Ovary (tissue), 9 donors: ENCODE results near the gene HEATR5A. TPM values are rescaled to one million over a fixed set of nuclear protein-coding genes. Genes with fewer than 3 reads are reported as not detected.

Experiments used
- DNase-seq, 5 donors: peaks; one replicate each; pipeline ENCODE4 v3.0.0-alpha.2; 2019 to 2020
- H3K27ac ChIP-seq, 2 donors: fragments of 200-600 bp; one replicate each; pipeline versions ENCODE4 v1.5.1 to v1.8.0; 2019 to 2022
- H3K27me3 ChIP-seq: fragments of 200-600 bp; one replicate; pipeline ENCODE4 v1.8.0; 2022
- H3K36me3 ChIP-seq: fragments of 200-600 bp; sonication (generic); one replicate; pipeline ENCODE4 v1.5.1; 2019
- H3K4me1 ChIP-seq: one replicate; pipeline ENCODE4 v1.8.1; 2013; ENCODE audit warnings: mild to moderate bottlenecking, moderate library complexity; ENCODE audit not compliant: insufficient read depth
- H3K4me3 ChIP-seq: fragments of 200-600 bp; sonication (generic); one replicate; pipeline ENCODE4 v1.5.1; 2017
- H3K9me3 ChIP-seq, 2 donors: fragments of 200-600 bp in 1 of 2; sonication (generic) in 1 of 2; one replicate each; pipeline versions ENCODE4 v1.5.1 to v1.8.1; 2013 to 2019; ENCODE audit warnings: mild to moderate bottlenecking in 1 of 2, moderate library complexity in 1 of 2
- EP300 ChIP-seq: sonication (generic); formaldehyde crosslinking; IDR thresholded peaks from one replicate; pipeline ENCODE4 v1.6.1; 2017; ENCODE audit warnings: antibody characterized with exemption
- POLR2A ChIP-seq: fragments of 450-650 bp; IDR thresholded peaks from one replicate; pipeline ENCODE4 v1.6.1; 2017; ENCODE audit warnings: antibody characterized with exemption, mild to moderate bottlenecking, moderate library complexity
- WGBS, 3 donors: extraction: QIAGEN DNeasy Blood & Tissue Kit in 1 of 3; methylation state at CpG; one replicate each; pipeline versions ENCODE4 v1.1.5 to v1.1.7; 2013 to 2017; 5-methylcytosine and 5-hydroxymethylcytosine counted together
- intact Hi-C, 4 donors: fragments of 100-400 bp; cut with DNase I; formaldehyde crosslinking; loops; one replicate each; pipeline versions ENCODE4 v1.11.0 to v1.15.1; 2022 to 2023
- polyA plus RNA-seq, 2 donors: library from polyadenylated mRNA; stranded (reverse); fragments of 200-250 nt in 1 of 2; fragments of 350-450 nt in 1 of 2; fragmentation: Illumina TruSeq in 1 of 2; extraction: RNeasy Lipid Tissue Mini Kit (QIAGEN cat#74804) in 1 of 2; gene quantifications; one replicate each; pipeline ENCODE4 v1.2.3, GENCODE V29; 2013 to 2014
- total RNA-seq, 7 donors: library from RNA; depleted of rRNA in 2 of 7; stranded (reverse); fragments of >200 nt in 2 of 7; fragmentation: NEBNext Ultra II Directional in 3 of 7; extraction: Animal tissue kit (Norgen Biotek cat#: 25700) in 3 of 7; gene quantifications; one replicate each; pipeline versions ENCODE4 v1.1.0 to v1.2.4, GENCODE V29; 2016 to 2023
- TF ChIP-seq, protein P1 (sequence below), 3 donors: fragments of 450-650 bp in 2 of 3; fragments of 200-600 bp in 1 of 3; IDR thresholded peaks; one replicate each; pipeline versions ENCODE4 v1.5.1 to v1.8.0; 2016 to 2022; ENCODE audit warnings: antibody characterized with exemption in 3 of 3, mild to moderate bottlenecking in 1 of 3
- donor health status: DM: no; HTN: no; CAD: no; lungs with moderate emphysema.
- donor health status: DM: no; HTN: no; CAD: no.
- donor health status: Bipolar disorder and iron deficiency.
- donor health status: DM: yes; HTN: yes; CAD: no.
- donor health status: DM: no; HTN: no; CAD: no.
- donor health status: DM: yes; HTN: yes; CAD: no.

The HEATR5A gene
- total and polyA plus RNA-seq, 9 donors = 6.2 to 32.9 (median 22.4) TPM

DNA sequence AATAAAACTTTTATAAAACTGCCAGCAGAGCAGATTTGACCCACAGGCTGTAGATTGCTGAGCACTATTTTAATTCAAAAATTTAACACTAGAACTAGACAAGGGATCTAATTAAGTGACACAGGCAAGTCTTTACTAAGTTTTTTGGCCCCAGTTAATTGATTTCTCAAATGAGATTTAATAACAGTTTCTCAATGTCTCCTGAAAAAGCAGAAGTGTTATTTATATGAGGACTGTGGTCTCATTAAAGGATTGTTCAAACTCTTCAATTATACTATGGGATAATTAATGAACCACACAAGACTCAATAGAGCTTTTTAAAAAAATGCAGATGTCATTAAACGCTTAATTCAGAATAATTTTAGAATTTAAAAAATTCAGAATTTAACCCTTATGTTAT is 1.9 kb downstream of the HEATR5A start:
- Histone ChIP-seq H3K36me3 (no peaks in the 10 kb centered on the region), H3K9me3 (no peaks in the 10 kb centered on the region), H3K27ac (no peak overlapping the region), H3K27me3 (no peaks in the 10 kb centered on the region), H3K4me1 (peaks cover 6% of the 10 kb centered on the region), H3K4me3 (no peak overlapping the region)
- intact Hi-C loops = no loop called here
- TF ChIP-seq EP300 (no peak), POLR2A (no peak)
- TF ChIP-seq, protein P1, sequence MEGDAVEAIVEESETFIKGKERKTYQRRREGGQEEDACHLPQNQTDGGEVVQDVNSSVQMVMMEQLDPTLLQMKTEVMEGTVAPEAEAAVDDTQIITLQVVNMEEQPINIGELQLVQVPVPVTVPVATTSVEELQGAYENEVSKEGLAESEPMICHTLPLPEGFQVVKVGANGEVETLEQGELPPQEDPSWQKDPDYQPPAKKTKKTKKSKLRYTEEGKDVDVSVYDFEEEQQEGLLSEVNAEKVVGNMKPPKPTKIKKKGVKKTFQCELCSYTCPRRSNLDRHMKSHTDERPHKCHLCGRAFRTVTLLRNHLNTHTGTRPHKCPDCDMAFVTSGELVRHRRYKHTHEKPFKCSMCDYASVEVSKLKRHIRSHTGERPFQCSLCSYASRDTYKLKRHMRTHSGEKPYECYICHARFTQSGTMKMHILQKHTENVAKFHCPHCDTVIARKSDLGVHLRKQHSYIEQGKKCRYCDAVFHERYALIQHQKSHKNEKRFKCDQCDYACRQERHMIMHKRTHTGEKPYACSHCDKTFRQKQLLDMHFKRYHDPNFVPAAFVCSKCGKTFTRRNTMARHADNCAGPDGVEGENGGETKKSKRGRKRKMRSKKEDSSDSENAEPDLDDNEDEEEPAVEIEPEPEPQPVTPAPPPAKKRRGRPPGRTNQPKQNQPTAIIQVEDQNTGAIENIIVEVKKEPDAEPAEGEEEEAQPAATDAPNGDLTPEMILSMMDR (IDR thresholded peaks at IDR 0.05) = no peak
- 11 to 17% (median 14%) methylated on average over 1 of the region's 1 CpG for WGBS, 3 donors
- DNase-seq = no peak

- no peaks in the 10 kb centered on the region for H3K27me3 ChIP-seq
- no peaks in the 10 kb centered on the region for H3K9me3 ChIP-seq
- H3K36me3 ChIP-seq = no peaks in the 10 kb centered on the region
- H3K4me1 ChIP-seq = peaks cover 8% of the 10 kb centered on the region
- TF ChIP-seq, protein P1 (IDR thresholded peaks at IDR 0.05) = no peak
- no peak for TF ChIP-seq EP300
- TF ChIP-seq POLR2A = no peak
- WGBS, 3 donors = 44 to 48% (median 46%) methylated on average over 1 of the region's 1 CpG
- intact Hi-C loops = no loop called here
- H3K27ac ChIP-seq = no peak overlapping the region
- H3K4me3 ChIP-seq = no peak overlapping the region
- DNase-seq = no peak
Measured at GRCh38 chr14:31414190-31414833, 6.0 kb downstream of the HEATR5A start.

DNA sequence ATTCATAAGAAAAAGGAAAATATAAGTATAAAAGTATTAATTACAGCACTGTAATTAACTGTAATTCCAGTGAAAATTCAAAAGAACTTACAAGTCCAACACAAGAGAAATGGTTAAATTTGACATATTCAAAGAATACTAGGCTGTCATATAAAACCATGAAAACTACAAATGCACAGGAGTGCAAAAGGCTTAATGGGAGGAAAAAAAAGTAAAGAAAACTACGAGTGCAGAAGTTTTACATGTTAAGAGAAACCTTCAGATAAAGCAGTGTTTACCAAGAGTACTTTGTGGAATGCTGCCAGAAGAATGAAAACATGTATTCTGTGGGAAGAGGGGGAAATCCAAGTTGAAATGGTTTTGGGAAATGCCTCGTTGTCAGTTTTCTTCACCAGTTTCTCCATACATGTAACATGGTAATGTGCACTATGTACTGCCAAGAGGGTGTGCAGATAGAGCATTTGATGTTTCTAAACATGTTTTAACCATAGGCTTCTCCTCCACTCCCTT is 9.1 kb downstream of the HEATR5A start:
- H3K36me3 ChIP-seq = no peaks in the 10 kb centered on the region
- H3K27me3 ChIP-seq = no peaks in the 10 kb centered on the region
- intact Hi-C loops = no loop called here
- 0 to 3% (median 1%) methylated on average over 2 of the region's 2 CpGs for WGBS, 3 donors
- H3K9me3 ChIP-seq = no peaks in the 10 kb centered on the region
- TF ChIP-seq EP300 (no peak), POLR2A (no peak)
- TF ChIP-seq, protein P1 (IDR thresholded peaks at IDR 0.05) = no peak
- no peak overlapping the region for H3K4me3 ChIP-seq
- no peak for DNase-seq
- no peak overlapping the region for H3K27ac ChIP-seq
- peaks cover 5% of the 10 kb centered on the region for H3K4me1 ChIP-seq

GRCh38 chr14:31410048-31410650 is 10.2 kb downstream of the HEATR5A start:
- Histone ChIP-seq H3K36me3 (no peaks in the 10 kb centered on the region), H3K4me3 (no peak overlapping the region), H3K9me3 (no peaks in the 10 kb centered on the region), H3K27ac (no peak overlapping the region), H3K4me1 (peaks cover 5% of the 10 kb centered on the region), H3K27me3 (no peaks in the 10 kb centered on the region)
- intact Hi-C loops = no loop called here
- no peak for DNase-seq
- 79 to 89% (median 85%) methylated on average over 3 of the region's 3 CpGs for WGBS, 3 donors
- TF ChIP-seq POLR2A (no peak), EP300 (no peak)
- TF ChIP-seq, protein P1 (IDR thresholded peaks at IDR 0.05) = no peak
